Coronary artery (tissue), 2 donors: Measurements from ENCODE around the gene UBE2E2.

Experiments
- DNase-seq: peaks from one replicate; pipeline ENCODE4 v3.0.0-alpha.2; 2017; ENCODE audit warnings: low spot score
- H3K27ac ChIP-seq, 2 donors: fragments of 200-600 bp; sonication (generic); one replicate each; pipeline ENCODE4 v1.5.1; 2016 to 2019
- H3K4me3 ChIP-seq: fragments of 200-600 bp; sonication (generic); 2 replicates; pipeline ENCODE4 v1.5.1; 2016; ENCODE audit warnings: mild to moderate bottlenecking, moderate library complexity
- TF ChIP-seq, protein P1 (sequence below): fragments of 200-600 bp; sonication (generic); IDR thresholded peaks from one replicate; pipeline ENCODE4 v1.5.1; 2019; ENCODE audit warnings: antibody characterized with exemption

Gene UBE2E2

DNA sequence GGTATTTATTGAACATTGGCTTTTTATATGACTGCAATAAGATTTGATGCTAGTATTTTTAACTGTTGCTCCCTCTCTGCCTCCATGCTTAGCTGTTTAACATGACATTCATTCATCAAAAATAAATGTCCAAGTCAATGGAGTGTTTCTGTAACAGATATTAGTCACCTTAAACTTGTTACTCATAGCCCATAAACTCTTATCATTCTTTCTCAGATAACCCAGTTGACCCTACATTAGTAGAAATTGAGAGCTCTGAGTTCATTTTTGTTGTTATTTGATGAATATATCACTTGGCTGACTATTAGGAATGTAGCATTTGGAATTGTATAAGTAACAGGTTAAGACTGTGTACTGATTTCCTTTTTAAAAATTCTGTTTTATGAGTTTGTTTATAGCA, 201.1 kb downstream of the UBE2E2 start:
- Histone ChIP-seq H3K4me3 (no peak overlapping the region), H3K27ac (no peak overlapping the region)
- no peak for DNase-seq
- TF ChIP-seq, protein P1, sequence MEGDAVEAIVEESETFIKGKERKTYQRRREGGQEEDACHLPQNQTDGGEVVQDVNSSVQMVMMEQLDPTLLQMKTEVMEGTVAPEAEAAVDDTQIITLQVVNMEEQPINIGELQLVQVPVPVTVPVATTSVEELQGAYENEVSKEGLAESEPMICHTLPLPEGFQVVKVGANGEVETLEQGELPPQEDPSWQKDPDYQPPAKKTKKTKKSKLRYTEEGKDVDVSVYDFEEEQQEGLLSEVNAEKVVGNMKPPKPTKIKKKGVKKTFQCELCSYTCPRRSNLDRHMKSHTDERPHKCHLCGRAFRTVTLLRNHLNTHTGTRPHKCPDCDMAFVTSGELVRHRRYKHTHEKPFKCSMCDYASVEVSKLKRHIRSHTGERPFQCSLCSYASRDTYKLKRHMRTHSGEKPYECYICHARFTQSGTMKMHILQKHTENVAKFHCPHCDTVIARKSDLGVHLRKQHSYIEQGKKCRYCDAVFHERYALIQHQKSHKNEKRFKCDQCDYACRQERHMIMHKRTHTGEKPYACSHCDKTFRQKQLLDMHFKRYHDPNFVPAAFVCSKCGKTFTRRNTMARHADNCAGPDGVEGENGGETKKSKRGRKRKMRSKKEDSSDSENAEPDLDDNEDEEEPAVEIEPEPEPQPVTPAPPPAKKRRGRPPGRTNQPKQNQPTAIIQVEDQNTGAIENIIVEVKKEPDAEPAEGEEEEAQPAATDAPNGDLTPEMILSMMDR, result no peak

DNA sequence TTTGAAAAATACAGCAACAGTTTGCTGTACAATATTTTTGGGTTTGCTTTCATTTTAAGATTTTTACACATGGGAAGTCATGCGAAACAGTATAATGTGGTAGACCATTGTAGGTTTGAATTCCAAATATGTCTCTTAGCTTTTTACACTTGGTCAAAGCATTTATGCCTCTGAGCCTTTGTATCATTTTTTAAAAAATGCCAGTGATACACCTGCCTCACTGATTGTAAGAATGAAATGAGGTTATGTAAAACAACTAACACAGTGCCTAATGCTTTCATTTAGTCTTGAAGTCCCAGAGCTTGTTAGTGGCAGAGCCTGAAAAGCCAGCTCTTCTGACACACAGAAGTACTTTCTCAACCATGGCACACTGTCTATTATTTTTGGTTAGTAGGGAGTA, 202.0 kb downstream of the UBE2E2 start:
- DNase-seq, result no peak
- no peak overlapping the region for H3K27ac ChIP-seq
- TF ChIP-seq, protein P1, result no peak
- H3K4me3 ChIP-seq, result no peak overlapping the region

DNA sequence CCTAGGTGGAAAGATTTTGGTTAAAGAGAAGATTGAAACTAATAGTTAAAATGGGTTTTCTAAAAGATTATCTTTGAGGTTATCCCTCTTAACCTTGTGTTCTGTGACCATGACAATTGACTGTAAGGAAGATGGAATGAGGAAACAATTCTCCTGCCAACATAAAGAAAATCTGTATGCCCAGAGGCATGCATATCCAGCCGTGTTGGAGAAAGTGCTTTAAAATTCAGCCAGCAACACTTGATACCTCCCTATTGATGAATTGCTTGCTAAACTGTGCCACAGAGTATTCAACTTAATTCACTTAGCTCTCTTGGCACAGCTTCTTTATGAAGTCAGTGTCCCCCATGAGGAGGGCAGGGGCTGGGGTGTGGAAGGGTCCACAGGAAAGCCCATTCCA, 203.5 kb downstream of the UBE2E2 start:
- TF ChIP-seq, protein P1, result no peak
- no peak for DNase-seq
- H3K4me3 ChIP-seq, result no peak overlapping the region
- H3K27ac ChIP-seq, result no peak overlapping the region

DNA sequence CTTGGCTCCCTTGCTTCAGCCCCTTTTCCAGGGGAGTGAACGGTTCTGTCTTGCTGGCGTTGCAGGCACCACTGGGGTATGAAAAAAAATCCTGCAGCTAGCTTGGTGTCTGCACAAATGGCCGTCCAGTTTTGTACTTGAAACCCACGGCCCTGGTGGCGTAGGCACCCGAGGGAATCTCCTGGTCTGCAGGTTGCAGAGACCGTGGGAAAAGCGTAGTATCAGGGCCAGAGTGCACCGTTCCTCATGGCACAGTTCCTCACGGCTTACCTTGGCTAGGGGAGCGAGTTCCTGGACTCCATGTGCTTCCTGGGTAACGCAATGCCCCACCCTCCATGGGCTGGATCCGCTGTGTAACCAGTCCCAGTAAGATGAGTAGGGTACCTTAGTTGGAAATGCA, 214.9 kb downstream of the UBE2E2 start:
- TF ChIP-seq, protein P1, result no peak
- no peak for DNase-seq
- H3K27ac ChIP-seq, result no peak overlapping the region
- H3K4me3 ChIP-seq, result no peak overlapping the region

DNA sequence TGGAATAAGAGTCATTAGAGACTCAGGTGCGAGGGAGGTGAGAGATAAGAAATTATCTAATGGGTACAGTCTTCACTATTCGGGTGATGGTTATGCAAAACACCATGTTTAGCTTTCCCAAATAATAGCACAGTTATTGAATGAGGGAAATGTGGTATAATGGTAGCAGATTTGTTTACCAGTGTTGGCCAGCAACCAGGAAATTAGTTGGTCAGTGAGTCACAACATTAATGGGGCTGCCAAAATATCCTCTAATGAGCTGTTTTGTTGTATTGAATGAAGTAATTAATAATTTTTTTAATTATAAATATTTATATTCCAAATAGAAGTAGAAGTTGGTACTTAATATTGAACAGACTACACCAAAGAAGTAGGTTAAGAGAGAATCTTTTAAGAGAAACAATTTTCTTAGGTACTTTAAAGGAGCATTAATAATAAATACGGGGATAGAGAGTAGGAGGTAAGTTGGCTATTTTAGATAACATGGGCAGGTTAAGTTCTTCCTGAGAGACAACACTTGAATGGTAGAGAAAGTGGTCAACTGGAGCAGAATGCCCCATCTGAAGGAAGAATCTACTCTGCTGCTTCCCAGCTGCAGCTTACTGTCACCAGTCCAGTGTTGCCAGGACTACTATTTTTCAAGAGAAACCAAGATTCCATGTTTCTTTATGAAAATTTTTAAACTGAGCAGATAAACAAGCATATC, 218.8 kb downstream of the UBE2E2 start:
- DNase-seq, result no peak
- TF ChIP-seq, protein P1, result no peak
- no peak overlapping the region for H3K4me3 ChIP-seq
- H3K27ac ChIP-seq, result no peak overlapping the region

DNA sequence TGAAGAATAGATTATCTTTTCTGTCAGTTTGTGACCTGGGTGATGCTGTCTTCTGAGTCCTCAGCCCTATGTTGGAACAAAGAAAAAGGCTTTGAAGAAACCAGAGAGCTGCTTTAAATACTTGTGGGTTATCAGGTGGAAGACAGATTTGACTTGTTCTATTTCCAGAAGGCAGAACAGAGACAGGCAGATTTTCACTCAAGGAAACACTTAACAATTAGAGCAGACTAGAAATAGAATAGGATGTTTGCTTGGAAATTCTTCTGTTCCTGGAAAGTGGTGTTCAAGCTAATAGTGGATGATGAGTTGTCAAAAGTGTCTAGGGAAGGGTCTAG, 219.4 kb downstream of the UBE2E2 start:
- no peak overlapping the region for H3K27ac ChIP-seq
- DNase-seq, result no peak
- TF ChIP-seq, protein P1, result no peak
- no peak overlapping the region for H3K4me3 ChIP-seq

DNA sequence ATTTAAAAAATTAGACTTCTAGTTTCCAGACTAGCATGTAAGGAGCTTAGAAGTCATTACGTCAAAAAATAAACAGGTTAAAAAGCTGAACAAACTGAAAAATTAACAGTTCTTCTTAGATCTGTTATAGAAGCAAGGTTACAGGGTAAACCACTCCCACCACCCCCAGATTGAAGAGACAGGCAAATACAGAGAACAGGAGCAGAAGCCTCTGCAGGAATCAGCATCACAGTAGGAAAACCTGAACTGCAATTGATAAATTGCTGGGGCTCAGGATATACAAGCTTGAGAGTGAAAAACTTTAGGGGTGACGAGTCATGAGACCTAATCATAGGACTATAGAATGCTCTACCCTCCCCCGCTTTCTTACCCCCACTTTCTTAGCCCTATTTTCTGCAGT, 222.3 kb downstream of the UBE2E2 start:
- no peak overlapping the region for H3K4me3 ChIP-seq
- DNase-seq, result no peak
- no peak overlapping the region for H3K27ac ChIP-seq
- TF ChIP-seq, protein P1, result no peak
